HG03060 (cell line): ENCODE data around the gene CDH4.

Experiments
- ATAC-seq: cut with Tn5 transposase; IDR thresholded peaks from one replicate; pipeline ENCODE4 v1.9.1; 2021; ENCODE audit warnings: low read depth, moderate number of reproducible peaks; ENCODE audit not compliant: unreplicated experiment

Gene CDH4

DNA sequence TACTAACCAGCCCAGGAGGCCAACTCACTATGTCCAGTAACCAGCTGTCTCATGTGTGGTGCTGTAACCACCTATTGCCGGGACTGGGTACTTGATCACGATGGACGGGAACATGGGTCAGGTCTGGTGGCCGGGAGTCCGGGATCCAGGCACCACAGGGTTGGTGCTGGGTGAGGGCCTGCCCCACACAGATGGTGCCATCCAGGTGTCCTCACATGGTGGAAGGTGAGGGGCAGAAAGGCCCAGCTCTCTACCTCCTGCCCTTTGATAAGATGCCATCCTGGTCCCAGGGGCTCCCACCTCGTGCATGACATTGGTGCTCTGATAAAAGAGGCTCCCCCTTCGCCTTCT lies 697.3 kb downstream of the CDH4 start:
- ATAC-seq = no peak

DNA sequence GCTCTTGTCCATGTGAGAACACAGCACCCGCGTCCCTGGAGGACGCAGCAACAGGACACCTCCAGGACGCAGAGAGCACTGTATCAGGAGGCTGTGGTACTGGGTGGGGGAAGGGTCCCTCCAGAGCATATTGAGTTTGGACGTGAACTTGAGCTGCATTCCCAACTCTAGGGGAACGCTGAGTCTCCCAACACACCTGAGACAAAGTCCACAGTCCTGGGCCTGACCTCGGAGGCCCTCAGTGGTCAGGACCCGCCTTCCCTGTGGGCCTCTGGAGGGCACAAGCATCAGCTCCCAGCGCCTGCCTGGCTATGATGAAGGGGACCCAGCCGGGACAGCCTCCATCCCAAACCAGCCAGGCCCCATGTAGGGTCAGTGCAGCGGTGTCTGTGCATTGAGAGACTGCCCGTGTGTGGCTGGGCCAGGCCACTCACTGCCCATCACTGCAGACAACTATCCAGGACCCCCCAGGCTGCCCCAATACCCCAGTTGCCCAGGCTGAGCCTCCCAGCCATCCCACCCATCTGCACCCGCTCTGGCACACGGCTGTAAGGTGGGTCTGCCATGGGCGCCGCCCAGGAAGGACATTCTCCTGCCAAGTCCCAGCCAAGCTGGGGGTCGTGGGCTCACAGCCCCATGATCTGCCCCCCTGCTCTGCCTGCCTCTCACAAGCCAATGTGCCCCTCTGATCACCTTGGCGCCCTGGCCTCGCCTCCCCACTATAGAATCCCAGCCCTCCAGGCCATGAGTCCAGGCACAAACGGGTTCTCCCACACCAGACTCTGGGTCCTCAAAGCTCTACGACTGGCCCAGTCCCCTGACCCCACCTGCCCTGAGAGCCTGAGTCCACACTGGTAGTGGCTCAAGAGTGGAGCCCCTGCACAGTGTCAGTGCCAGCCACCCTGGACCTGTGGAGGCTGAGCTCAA lies 697.9 kb downstream of the CDH4 start:
- ATAC-seq = no peak

DNA sequence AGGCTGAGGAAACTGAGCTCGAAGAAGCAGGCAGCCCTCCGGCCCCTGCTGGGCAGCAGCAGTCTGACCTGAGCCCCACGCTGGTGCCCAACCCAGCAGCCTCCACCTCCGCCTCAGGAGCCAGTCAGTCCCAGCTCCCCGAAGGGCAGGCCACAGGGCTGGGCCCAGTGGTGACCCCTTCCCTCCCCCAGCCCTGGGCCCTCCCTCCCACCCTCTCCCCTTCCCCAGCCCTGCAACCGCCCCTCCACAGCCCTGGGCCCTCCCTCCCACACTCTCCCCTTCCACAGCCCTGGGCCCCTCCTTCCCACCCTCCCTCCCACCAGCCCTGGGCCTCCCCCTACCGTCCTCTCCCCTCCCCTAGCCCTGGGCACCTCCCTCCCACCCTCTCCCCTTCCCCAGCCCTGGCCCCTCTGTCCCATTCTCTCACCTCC lies 698.6 kb downstream of the CDH4 start:
- ATAC-seq = no peak

DNA sequence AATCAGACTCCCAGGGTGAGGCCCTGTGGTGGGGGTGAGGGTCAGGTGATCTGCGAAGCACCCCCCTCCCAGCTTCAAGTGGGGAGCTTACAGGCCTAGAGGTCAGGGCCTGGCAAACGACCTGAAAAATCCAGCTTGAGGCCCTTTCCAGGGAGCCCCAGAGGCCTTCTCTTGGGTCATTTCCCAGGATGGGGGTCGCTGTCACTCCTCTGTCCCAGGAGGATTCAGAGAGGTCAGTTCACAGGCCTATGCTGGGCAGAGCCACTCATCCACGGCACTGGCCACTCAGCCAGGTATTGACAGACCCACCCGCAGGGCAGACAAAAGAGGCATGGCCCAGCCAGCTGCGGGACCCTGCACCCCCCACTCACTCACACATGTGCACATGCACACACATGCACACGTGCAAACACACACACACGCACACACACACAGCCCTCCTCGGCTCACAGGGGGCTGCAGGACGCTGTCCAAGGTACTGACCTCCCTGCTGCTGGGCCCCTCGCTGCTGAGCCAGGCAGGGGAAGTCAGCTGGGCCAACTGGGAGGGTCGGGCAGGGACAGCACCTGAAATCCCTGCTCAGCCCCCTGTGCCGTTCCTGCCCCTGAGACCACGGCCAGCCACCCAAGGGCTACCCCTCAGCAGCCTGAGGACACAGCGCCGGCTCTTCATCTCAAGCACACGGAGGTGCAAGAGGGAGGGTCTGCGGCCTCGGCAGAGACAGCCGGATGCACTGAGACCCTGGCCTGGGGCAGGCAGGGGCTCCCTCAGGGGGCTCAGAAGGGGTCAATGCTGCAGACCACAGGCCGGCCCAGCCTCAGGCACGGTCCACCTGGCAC lies 699.9 kb downstream of the CDH4 start:
- ATAC-seq = no peak

DNA sequence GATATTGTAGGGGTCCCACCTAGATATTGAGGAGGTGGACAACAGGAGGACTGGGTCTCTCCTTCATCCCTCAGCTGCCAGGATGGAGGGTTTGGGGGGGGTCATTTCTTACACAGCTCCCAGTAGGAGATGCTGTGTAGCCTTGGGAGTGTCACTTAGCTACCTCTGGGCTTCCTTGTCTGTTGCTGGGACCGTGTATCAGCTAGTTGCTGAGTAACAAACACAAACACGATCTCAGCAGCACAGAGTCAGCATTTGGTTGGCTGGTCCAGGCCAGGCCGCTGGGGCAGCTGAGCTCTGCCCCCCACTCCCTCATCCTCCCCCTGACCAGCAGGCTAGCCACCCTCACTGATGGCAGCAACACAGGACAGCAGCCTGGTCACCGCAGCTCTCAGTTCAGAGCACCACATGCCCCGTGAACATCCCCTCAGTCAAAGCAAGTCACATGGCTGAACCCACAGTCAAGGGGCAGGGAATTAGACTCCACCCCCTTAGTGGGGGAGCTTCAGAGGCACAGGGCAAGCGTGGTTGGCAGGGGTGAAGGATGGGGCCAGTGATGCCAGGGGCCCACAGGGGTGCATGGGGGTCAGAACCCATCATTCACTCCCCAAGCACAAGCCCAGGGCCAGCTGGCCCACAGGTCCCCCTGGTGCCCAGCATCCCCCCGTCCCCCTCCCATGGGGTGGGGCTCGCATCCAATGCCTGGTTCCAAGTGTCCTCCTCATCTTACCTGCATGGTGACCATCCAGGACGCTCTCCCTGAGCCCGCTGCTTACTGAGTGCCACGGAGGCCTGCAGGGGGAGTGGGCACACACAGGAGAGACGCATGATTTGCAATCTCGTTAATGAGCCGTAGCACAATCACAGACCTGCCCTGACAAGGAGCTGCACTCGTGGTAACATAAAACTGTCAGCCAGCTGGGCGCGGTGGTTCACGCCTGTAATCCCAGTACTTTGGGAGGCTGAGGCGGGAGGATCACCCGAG lies 701.3 kb downstream of the CDH4 start:
- ATAC-seq = no peak

DNA sequence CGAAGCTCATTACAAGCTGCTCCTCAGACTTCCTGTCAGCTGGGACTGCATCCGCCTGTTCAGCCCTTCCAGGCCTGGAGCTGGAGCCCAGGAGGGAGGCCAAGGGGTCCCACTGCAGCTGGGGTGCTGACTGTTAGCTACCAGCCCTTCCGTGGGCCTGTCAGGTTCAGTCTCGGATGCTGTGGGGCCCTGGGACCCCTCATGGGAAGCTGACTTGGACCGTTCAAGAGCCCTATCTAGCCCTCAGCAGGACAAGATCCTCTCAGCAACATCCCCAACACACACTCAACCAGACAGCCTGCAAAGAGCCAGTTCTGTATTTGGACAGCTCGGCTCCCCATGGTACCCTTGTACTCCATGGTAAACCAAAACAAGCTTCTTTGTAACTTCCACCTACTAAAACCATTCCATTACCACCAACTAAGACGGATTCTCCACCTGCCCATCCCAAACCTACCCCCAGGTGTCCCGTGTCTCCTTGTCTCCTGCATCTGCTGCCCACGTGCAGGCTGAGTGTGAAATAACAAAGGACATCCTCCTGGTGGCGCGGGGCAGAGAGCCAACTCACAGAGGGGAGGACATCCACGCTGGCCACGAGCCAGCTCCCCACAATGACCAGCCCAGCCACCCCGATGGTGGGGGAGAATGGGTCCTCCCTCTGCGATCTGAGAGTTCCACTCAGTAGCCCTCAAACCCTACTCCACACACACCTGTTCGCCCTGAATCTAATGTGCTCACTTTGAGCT lies 702.4 kb downstream of the CDH4 start:
- ATAC-seq = no peak

DNA sequence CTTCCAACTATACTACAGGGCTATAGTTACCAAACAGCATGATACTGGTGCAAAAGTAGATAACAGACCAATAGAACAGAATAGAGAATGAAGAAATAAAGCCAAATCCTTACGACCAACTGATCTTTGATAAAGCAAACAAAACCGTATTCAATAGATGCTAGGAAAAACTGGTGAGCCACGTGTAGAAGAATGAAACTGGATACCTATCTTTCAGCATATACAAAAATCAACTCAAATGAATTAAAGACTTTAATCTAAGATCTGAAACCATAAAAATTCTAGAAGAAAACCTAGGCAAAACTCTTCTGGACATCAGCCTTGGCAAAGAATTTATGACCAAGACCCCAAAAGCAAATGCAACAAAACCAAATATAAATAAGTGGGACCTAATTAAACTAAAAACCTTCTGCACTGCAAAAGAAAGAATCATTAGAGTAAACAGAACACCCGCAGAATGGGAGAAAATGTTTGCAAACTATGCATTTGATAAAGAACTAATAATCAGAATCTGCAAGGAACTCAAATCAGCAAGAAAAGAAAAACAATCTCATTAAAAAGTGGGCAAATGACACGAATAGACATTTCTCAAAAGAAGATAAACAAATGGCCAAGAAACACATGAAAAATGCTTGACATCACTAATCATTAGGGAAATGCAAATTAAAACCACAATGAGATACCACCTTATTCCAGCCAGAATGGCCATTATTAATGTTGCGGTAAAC lies 703.8 kb downstream of the CDH4 start:
- no peak for ATAC-seq

DNA sequence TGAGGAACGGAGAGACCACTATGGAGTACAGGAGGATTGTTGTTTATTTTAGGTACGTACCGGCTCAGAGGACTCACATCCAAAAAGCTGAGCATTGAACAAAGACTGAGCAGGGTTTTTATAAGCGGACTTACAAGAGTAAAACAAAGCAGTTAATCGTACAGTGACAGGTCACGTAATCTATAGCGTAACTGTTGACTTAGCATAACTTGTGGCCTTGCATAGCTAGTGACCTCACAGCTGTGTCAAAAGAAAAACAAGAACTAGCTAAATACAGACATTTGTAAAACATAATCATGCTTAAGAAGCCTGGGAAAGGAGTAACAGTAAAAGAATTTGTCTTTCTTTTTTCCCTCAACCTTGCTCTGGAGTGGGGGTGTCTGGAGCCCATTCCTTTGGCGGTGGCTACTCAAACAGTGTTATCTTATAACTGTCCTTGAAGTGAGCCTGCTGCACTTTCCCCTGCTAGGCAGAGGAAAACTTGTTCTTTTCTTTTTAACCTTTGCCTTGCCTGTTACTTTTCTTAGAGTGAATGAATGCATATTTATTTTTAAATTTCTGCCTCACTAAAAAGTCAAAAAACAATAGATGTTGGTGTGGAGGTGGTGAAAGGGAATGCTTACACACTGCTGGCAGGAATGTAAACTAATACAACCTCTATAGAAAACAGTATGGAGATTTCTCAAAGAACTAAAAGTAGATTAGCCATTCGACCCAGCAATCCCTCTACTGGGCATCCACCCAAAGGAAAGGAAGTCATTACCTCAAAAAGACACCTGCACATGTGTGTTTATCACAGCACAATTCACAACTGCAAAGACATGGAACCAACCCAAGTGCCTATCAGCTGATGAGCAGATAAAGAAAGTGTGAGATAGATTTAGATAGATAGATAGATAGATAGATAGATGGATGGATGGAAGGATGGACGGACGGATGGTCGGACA lies 704.6 kb downstream of the CDH4 start:
- ATAC-seq = no peak

DNA sequence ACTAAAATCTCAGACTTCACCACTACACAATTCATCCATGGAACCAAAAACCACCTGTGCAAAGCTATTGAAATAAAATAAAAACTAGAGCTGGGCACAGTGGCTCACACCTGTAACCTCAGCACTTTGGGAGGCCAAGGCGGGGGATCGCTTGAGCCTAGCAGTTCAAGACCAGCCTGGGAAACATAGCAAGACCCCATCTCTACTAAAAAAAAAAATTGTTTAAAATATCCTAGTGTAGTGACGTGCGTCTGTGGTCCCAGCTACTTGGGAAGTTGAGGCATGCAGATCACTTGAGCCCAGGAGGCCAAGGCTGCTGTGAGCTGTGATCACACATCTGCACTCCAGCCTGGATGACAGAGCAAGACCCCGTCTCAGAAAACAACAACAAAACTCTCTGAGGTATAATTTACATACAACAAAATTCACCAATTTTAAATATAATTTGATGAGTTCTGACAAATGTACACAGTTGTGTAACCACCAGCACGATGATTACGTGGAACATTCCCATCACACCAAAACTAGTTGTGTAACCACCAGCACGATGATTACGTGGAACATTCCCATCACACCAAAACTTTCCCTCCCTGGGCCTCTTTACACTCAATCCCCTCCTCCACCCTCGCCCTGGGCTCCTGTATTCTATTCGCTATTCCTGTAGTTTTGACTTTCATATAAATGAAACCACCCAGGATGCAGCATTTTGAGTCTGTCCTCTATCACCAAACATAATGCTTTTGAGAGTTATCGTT lies 706.1 kb downstream of the CDH4 start:
- ATAC-seq = no peak

DNA sequence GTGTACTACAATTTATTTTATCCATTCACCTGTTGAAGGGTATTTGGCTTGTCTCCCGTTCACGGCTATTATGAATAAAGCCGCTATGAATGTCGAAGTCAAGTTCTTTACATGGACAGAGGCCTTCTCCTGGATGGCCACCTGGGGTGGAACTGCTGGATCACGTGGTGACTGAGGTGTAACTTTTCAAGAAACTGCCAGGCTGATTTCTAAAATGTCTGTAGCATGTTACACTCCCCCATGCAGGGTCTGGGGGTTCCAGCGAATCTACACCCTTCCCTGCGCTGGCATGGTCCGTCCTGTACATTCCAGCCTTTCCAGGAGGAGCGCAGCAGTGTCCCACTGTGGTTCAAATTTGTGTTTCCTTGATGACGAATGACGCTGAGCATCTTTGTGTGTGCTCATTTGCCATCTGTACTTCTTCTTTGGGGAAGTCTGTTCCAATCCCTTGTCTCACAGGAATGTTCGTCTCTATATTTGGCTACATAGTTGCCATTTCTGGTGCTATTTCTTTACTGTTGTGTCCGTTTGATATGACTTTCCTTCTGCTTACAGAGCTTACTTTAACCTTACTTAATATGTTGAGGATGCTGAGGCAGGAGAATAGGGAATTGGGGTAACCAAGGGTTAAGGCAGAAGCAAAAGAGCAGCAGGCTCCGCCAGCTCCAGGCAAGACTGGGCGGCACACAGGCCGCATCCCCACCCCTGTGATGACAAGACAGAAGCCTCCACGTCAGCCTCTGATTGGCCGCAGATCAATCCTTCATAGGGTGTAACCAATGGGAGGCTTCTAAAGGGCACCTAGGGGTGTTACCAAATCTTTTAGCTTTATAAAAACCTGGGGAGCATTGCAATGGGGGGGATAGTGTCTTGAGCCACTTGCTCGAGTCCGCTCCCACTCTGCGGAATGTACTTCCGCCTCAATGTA lies 707.0 kb downstream of the CDH4 start:
- ATAC-seq = no peak

DNA sequence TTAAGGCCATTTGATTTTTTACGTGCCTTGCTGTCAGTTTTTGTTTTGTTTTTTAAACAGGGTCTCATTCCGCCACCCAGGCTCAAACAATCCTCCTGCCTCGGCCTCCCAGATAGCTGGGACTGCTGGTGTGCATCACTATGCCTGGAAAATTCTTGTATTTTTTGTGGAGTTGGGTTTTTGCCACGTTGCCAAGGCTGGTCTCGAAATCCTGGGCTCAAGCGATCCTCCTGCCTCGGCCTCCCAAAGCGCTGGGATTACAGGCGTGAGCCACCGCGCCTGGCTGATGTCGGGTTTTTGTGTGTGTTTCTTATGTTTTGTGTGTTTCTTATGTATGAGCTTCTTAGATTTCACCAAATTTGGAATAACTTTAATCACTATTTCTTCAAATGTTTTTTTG lies 708.8 kb downstream of the CDH4 start:
- ATAC-seq = no peak

DNA sequence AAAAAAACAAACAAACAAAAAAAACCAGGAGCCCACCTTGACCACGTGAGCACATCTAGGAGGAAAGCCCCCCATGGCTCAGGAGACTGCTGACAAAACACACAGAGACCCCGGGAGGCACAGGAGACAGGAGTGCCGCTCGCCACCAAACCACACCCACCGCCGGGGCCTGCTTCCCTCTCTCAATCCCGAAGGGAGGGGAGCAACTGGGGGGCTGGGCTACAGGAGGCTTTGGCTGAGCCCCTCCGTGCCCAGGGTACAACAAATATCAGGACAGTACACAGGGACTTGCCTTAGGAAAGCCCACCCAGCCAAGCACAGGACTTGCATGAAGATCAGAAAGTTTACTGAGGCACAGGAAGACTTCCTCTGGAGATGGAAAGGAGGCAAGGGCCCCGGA lies 711.1 kb downstream of the CDH4 start:
- ATAC-seq = no peak

DNA sequence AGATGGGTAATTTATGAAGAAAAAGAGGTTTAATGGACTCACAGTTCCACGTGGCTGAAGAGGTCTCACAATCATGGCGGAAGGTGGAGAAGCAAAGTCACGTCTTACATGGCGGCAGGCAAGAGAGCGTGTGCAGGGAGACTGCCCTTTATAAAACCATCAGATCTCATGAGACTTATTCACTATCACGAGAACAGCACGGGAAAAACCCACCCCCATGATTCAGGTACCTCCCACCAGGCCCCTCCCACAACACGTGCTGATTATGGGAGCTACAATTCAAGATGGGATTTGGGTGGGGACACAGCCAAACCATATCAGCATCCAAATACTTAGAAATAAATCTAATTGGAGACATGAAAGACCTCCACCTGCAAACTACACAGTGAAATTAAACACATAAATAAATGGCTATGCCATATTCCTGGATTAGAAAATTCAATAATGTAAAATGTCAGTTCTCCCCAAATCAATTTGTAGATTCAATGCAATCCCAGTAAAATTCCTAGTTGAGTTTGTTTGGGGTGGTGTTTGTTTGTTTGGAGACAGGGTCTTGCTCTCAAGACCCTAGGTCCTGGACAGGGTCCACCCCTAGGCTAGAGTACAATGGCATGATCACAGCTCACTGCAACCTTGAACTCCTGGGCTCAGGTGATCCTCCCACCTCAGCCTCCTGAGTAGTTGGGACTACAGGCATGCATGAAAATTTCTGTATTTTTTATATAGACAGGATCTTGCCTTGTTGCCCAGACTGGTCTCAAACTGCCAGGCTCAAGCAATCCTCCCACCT lies 712.0 kb downstream of the CDH4 start:
- ATAC-seq = no peak

DNA sequence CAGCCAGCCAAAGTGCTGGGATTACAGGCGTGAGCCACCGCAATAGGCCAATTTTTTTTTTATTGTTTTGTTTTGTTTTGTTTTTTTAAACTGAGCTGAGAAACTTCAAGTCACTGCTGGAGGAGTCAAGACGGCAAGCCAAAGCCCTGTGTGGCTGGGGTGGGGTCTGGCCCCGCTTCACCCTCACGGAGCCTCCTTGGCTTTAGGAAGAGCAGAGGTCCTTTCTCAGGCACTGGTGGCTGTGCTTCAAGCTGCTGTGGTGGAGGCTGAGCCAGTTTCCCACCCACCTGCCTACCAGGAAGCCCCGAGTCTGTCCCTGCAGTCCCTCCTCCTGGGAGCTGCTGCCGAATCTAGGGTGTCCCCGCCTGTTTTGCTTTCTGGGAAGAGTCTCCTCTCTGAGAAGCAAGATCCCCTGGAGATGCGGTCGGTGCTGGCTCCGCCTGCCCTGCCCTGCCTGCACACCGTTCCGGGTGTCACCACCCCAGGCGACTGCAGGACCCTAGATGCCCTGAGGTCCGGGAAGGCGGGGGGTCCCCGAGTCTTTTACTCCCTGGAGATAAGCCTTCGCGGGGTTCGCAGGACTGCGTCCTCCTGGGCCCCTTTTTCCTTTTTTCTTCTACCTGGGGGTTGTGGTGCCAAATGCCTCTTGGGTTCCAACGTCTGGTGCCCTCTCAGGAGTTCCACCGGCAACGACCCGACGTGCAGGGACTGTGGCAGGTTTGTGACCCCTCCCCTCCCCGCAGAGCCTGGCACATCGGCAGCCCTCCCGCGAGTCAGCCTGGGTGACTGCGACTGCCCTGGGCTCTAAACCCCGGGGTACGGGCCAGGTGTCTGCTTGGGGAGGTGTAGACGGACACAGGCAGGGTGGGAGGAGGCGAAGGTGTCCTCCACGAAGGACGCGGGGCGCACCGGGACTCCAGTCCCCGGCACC lies 712.9 kb downstream of the CDH4 start:
- ATAC-seq = no peak
